GM10266 (cell line): Measurements from ENCODE around the gene MRPL48.

Source experiments
- DNase-seq: peaks from one replicate; pipeline ENCODE4 v3.0.0; 2012; ENCODE audit errors: extremely low spot score
- TF ChIP-seq, protein P1 (sequence below): IDR thresholded peaks from 2 replicates; pipeline ENCODE4 v1.5.1; 2012; ENCODE audit warnings: mild to moderate bottlenecking, low read depth; ENCODE audit not compliant: control insufficient read depth, insufficient read depth; ENCODE audit errors: missing control alignments

MRPL48 gene

DNA sequence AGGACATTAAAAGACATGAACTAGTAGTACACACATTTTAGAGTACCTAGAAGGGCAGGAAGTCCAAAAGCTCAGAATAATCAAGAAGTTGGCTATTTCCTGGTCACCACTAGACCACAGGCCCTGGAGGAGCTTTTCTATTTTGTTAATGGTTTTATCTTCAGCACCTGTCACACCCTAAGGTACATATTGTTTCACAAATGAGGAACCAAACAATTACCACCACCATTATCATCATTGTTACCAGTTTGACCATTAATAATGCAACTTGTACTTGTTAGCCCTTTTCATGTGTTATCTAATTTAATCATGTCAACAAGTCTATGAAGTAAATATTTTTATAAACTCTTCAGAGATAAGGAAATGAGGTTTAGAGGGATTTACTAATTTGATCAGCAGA is 4.9 kb downstream of the MRPL48 start:
- TF ChIP-seq, protein P1, sequence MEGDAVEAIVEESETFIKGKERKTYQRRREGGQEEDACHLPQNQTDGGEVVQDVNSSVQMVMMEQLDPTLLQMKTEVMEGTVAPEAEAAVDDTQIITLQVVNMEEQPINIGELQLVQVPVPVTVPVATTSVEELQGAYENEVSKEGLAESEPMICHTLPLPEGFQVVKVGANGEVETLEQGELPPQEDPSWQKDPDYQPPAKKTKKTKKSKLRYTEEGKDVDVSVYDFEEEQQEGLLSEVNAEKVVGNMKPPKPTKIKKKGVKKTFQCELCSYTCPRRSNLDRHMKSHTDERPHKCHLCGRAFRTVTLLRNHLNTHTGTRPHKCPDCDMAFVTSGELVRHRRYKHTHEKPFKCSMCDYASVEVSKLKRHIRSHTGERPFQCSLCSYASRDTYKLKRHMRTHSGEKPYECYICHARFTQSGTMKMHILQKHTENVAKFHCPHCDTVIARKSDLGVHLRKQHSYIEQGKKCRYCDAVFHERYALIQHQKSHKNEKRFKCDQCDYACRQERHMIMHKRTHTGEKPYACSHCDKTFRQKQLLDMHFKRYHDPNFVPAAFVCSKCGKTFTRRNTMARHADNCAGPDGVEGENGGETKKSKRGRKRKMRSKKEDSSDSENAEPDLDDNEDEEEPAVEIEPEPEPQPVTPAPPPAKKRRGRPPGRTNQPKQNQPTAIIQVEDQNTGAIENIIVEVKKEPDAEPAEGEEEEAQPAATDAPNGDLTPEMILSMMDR: no peak
- no peak for DNase-seq

DNA sequence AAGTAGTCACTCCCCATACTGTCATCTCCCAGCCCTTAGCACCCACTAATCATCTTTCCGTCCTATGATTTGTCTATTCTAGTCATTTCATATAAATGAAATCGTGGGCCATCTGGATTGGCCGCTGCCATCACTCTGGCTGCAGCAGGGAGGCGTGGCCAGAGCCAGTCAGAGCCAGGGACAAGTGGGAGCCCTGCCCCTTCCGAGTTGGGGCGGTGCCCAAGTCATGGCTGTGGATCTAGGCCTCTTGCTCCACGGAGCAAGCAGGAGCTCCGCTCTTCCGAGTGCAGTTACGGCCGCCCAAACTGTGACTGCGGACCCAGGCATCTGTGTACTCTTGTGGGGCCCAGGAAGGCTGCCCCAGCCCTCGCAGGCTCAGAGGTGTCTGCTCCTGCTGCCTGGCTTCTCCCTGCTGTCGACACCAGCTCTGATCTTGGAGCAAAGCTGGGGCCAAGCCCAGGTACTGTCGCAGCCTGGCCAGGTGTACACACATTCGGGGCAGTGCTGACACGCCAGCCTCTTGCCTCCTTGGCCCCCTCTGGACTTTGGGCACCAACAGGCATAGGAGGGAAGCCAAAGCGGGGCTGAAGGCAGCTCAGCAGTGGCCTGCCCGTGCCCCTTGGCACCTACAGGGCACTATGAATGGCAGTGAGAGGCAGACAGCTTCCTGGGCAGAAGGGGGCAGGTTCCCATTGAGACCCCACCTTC is 8.4 kb downstream of the MRPL48 start:
- TF ChIP-seq, protein P1: no peak

DNA sequence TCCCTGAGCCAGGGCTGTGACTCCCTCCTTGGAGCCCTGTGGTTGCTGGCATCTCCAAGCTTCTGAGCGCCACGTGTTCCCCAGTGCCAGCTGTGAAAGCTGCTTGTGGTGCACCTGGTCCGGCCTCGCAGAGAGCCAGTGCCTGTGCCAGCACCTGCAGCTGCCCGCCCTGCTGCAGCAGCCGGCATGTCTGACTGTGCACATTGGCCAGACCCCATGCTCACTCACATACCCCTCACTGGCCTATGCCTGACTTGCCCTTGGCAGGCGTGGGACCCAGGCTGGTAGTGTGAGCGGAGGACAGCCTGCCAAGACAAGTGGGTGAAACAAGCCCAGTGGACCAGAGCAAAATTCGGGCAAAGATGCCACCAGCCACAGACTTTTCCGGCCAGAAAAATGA is 9.8 kb downstream of the MRPL48 start:
- TF ChIP-seq, protein P1: no peak
- no peak for DNase-seq

More for the DNA sequence above, 8.4 kb downstream of the MRPL48 start:
- no peak for DNase-seq

DNA sequence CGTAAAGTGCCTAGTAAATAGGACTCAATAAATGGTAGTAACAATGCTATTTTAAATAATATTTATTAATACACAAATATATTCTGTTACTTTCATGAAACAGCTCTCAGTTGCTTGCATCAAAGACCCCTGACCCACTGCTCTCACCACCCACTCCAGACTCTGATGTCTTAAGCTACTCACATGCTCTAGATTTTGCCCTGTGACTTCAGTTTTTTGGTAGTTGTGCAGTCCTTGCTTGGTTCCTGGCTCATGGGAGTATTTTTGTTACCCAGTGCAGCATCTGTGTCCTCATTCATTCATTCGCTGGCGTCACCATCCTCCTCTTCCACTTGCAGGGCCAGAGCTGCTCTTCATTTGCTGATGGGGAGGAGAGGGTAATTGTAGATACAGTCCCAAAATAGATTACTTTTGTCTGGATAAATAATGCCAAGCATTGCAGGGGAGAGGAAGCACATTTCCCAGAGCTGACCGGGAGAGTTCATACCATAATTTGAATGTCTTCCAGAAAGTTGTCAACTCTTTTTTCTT is 12.7 kb downstream of the MRPL48 start:
- TF ChIP-seq, protein P1: no peak
- no peak for DNase-seq

DNA sequence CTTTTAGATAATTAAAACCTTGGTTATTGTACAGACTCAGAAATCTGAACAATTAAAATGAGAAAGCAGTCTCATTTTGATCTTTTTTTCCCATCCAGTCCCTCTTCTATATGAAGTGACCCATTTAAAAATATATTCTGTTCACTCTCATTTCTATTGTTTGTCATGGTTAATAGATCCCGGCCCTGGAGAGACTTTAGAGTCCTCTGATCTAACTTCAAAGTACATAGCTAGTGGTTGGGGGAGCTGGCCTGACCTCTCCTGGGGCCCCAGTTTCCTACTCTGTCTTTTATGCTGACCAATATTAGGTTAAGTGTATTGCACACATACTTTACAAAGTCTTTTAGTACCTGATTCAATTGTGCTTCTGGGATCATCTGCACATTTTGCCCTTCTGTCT is 13.5 kb downstream of the MRPL48 start:
- no peak for DNase-seq
- TF ChIP-seq, protein P1: no peak

DNA sequence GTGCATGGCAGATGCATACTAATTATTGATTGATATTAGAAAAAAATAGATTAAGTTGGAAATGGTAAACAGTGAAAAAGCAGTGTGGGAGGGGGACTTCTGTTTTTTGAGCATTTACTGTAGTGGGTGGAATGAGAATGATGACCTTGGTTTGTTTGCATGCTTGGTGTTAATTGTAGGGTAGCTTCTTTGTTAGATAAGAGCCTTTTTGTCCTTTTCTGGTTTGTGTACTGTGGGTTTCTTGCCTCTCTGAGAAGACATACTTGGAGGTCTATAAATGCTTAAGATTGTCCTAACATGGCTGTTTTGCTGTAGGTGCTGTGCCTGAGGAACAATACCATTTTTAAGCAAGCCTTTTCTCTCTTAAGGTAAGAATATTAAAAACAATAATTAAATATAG is 17.0 kb downstream of the MRPL48 start:
- TF ChIP-seq, protein P1: no peak
- DNase-seq: no peak

DNA sequence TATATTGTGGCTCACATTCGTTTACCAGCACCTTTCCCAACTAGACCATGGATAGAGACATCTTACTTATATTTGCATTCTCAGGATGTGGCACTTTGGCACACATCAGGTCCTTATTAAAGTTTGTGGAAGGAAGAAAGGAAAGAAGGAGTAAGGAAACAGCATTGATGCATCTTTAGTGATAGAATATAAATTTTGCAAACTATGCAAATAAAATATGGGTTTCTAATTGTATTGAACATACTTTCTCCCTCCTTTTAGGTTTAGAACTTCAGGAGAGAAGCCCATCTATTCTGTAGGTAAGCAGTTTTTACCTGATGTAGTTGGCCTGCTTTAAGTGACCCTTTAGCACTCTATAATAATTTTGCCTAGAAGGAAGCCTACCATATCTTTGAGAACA is 20.4 kb downstream of the MRPL48 start:
- TF ChIP-seq, protein P1: no peak
- DNase-seq: no peak
